MM.1S (cell line): Measurements from ENCODE around the gene PEA15.

Experiments
- DNase-seq: peaks from one replicate; pipeline ENCODE4 v3.0.0-alpha.2; 2015
- H2AFZ ChIP-seq: fragments of 300-600 bp; sonication (generic); 2 replicates; pipeline ENCODE4 v1.6.0; 2016; ENCODE audit warnings: antibody characterized with exemption, low read length
- H3F3A ChIP-seq: fragments of 300-600 bp; sonication (generic); 2 replicates; pipeline ENCODE4 v1.6.1; 2016; ENCODE audit warnings: mild to moderate bottlenecking, antibody characterized with exemption, low read length, moderate library complexity, mixed read lengths; ENCODE audit not compliant: insufficient read depth
- H3K27ac ChIP-seq: fragments of 300-600 bp; sonication (generic); 2 replicates; pipeline ENCODE4 v1.5.1; 2016; ENCODE audit warnings: mild to moderate bottlenecking, low read length
- H3K27me3 ChIP-seq: fragments of 300-600 bp; sonication (generic); replicated peaks from 2 replicates; pipeline ENCODE4 v1.6.0; 2016; ENCODE audit warnings: low read length; ENCODE audit not compliant: insufficient read depth
- H3K36me3 ChIP-seq: fragments of 300-600 bp; sonication (generic); replicated peaks from 2 replicates; pipeline ENCODE4 v1.6.1; 2016; ENCODE audit warnings: mild to moderate bottlenecking, low read length, mixed read lengths; ENCODE audit not compliant: insufficient read depth
- H3K4me1 ChIP-seq: fragments of 300-600 bp; sonication (generic); 2 replicates; pipeline ENCODE4 v1.6.1; 2016; ENCODE audit warnings: low read length, mixed read lengths
- H3K4me2 ChIP-seq: fragments of 300-600 bp; sonication (generic); 2 replicates; pipeline ENCODE4 v1.6.0; 2016; ENCODE audit warnings: low read depth, low read length
- H3K4me3 ChIP-seq: fragments of 300-600 bp; sonication (generic); 2 replicates; pipeline ENCODE4 v1.5.1; 2016; ENCODE audit warnings: low read length, mixed read lengths
- H3K79me2 ChIP-seq: fragments of 300-600 bp; sonication (generic); 2 replicates; pipeline ENCODE4 v1.6.1; 2016; ENCODE audit warnings: mixed run types, low read length, mixed read lengths
- H3K9ac ChIP-seq: fragments of 300-600 bp; sonication (generic); 2 replicates; pipeline ENCODE4 v1.6.1; 2016; ENCODE audit warnings: low read length, mixed read lengths
- H3K9me2 ChIP-seq: fragments of 300-600 bp; sonication (generic); replicated peaks from 2 replicates; pipeline ENCODE4 v1.6.1; 2016; ENCODE audit warnings: mild to moderate bottlenecking, low read length, mixed read lengths; ENCODE audit not compliant: insufficient read depth
- H3K9me3 ChIP-seq: fragments of 300-600 bp; sonication (generic); replicated peaks from 2 replicates; pipeline ENCODE4 v1.6.1; 2016; ENCODE audit warnings: mild to moderate bottlenecking, low read length, mixed read lengths; ENCODE audit not compliant: insufficient read depth
- H4K20me1 ChIP-seq: fragments of 300-600 bp; sonication (generic); 2 replicates; pipeline ENCODE4 v1.6.1; 2016; ENCODE audit warnings: mild to moderate bottlenecking, low read length, moderate library complexity, mixed read lengths; ENCODE audit not compliant: insufficient read depth
- CTCF ChIP-seq: fragments of 300-600 bp; sonication (generic); IDR thresholded peaks from 2 replicates; pipeline ENCODE4 v1.5.1; 2016; ENCODE audit warnings: antibody characterized with exemption, low read length, mixed read lengths
- EZH2 ChIP-seq: fragments of 300-600 bp; sonication (generic); optimal IDR thresholded peaks from 2 replicates; pipeline ENCODE3; 2017; ENCODE audit warnings: low read depth, mild to moderate bottlenecking, antibody characterized with exemption, low read length, mixed read lengths
- EZH2phosphoT487 ChIP-seq: fragments of 300-600 bp; sonication (generic); IDR thresholded peaks from 2 replicates; pipeline ENCODE4 v1.6.1; 2018; ENCODE audit warnings: antibody characterized with exemption, low read length

The PEA15 gene

GRCh38 chr1:160245434-160245833 lies 40.2 kb downstream of the PEA15 start:
- Histone ChIP-seq H3K27ac (no peak overlapping the region), H3K36me3 (peaks cover 8% of the 10 kb centered on the region; the same call in 1 of the 2 replicates), H3K9me3 (no peaks in the 10 kb centered on the region), H3K4me3 (no peak overlapping the region), H3K4me2 (no peak overlapping the region), H3K9ac (no peak overlapping the region), H2AFZ (no peak overlapping the region), H4K20me1 (no peaks in the 10 kb centered on the region; the same call in 1 of the 2 replicates), H3K79me2 (peaks cover 79% of the 10 kb centered on the region), H3K27me3 (no peaks in the 10 kb centered on the region), H3F3A (no peaks in the 10 kb centered on the region), H3K4me1 (no peaks in the 10 kb centered on the region), H3K9me2 (no peaks in the 10 kb centered on the region)
- TF ChIP-seq EZH2 (no peak), EZH2phosphoT487 (no peak), CTCF (no peak)
- no peak for DNase-seq

GRCh38 chr1:160247053-160247452 lies 41.9 kb downstream of the PEA15 start:
- no peak overlapping the region for H3K27ac ChIP-seq
- no peaks in the 10 kb centered on the region for H3F3A ChIP-seq
- no peak overlapping the region for H3K4me3 ChIP-seq
- H3K9me2 ChIP-seq = no peaks in the 10 kb centered on the region
- no peaks in the 10 kb centered on the region for H3K4me1 ChIP-seq
- H3K4me2 ChIP-seq = no peak overlapping the region
- H2AFZ ChIP-seq = no peak overlapping the region
- no peaks in the 10 kb centered on the region for H3K27me3 ChIP-seq
- no peaks in the 10 kb centered on the region; the same call in 1 of the 2 replicates for H4K20me1 ChIP-seq
- H3K36me3 ChIP-seq = 0 out of 2 replicates have a peak, but pooled peaks cover 11% of the 10 kb centered on the region
- no peak for DNase-seq
- H3K9me3 ChIP-seq = no peaks in the 10 kb centered on the region
- TF ChIP-seq EZH2phosphoT487 = no peak
- no peak for TF ChIP-seq CTCF
- TF ChIP-seq EZH2 = no peak
- H3K79me2 ChIP-seq = peaks cover 91% of the 10 kb centered on the region
- H3K9ac ChIP-seq = no peak overlapping the region

GRCh38 chr1:160251011-160251410 lies 45.8 kb downstream of the PEA15 start:
- no peaks in the 10 kb centered on the region for H3K9me3 ChIP-seq
- no peak overlapping the region for H3K9ac ChIP-seq
- H4K20me1 ChIP-seq = no peaks in the 10 kb centered on the region
- peaks cover 5% of the 10 kb centered on the region; the same call in 1 of the 2 replicates for H3K36me3 ChIP-seq
- H3K4me3 ChIP-seq = no peak overlapping the region
- no peaks in the 10 kb centered on the region for H3K9me2 ChIP-seq
- TF ChIP-seq EZH2phosphoT487 = no peak
- TF ChIP-seq CTCF = no peak
- no peak for TF ChIP-seq EZH2
- no peak overlapping the region for H3K27ac ChIP-seq
- H3F3A ChIP-seq = no peaks in the 10 kb centered on the region
- H3K27me3 ChIP-seq = no peaks in the 10 kb centered on the region
- no peak overlapping the region for H2AFZ ChIP-seq
- H3K79me2 ChIP-seq = peaks cover 76% of the 10 kb centered on the region
- DNase-seq = no peak
- H3K4me1 ChIP-seq = no peaks in the 10 kb centered on the region
- no peak overlapping the region for H3K4me2 ChIP-seq
